ENCODE measurements around the gene ALKBH5.

ALKBH5 gene

DNA sequence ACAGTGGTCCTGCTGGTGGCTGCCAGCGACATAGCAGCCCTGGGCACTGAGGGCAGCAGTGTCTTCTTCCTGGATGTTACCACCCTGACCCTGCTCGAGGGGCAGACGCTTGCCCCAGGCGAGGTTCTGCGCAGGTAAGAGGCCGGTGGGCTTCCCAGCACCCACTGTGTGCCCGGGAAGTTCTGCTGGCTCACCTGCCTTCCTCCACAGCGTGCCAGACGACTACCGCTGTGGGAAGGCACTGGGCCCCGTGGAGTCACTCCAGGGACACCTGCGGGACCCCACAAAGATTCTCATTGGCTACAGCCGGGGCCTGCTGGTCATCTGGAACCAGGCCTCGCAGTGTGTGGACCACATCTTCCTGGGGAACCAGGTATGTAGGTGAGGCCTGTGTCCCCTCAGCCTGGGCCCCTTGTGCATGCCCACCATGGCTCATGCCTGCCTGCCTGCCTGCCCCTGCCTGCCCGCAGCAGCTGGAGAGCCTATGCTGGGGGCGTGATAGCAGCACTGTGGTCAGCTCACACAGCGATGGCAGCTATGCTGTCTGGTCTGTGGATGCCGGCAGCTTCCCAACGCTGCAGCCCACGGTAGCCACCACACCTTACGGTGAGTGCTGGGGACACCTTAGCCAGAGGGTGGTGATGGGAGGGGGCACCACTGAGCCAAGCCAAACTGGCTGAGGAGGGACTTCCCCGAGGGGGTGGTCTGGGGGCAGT is 50.3 kb downstream of the ALKBH5 start:
- Histone ChIP-seq H3K4me2 (ENCODE audit: low read length) (no peak overlapping the region), H3K9me2 (replicated peaks; ENCODE audit: control insufficient read depth, low read length) (no peaks in the 10 kb centered on the region), H3K4me1 (ENCODE audit: control insufficient read depth, low read length) (no peaks in the 10 kb centered on the region), H3F3A (ENCODE audit: control insufficient read depth, insufficient read depth) (no peaks in the 10 kb centered on the region), H3K27ac (ENCODE audit: low read depth, low read length) (no peak overlapping the region), H3K9me3 (ENCODE audit: control insufficient read depth, insufficient read depth, low read length) (no peaks in the 10 kb centered on the region), H3K4me3 (ENCODE audit: low read length) (no peak overlapping the region), H3K79me2 (ENCODE audit: control insufficient read depth, low read length) (no peaks in the 10 kb centered on the region), H3K36me3 (ENCODE audit: control insufficient read depth, low read length) (no peaks in the 10 kb centered on the region; the same call in 1 of the 2 replicates), H3K27me3 (ENCODE audit: control insufficient read depth, low read length) (no peaks in the 10 kb centered on the region), H4K20me1 (ENCODE audit: control insufficient read depth, insufficient read depth, low read depth, low read length) (no peaks in the 10 kb centered on the region)
- no peak for TF ChIP-seq EZH2phosphoT487 (IDR thresholded peaks at IDR 0.05; ENCODE audit: borderline replicate concordance, low read length)
- TF ChIP-seq, protein P1, sequence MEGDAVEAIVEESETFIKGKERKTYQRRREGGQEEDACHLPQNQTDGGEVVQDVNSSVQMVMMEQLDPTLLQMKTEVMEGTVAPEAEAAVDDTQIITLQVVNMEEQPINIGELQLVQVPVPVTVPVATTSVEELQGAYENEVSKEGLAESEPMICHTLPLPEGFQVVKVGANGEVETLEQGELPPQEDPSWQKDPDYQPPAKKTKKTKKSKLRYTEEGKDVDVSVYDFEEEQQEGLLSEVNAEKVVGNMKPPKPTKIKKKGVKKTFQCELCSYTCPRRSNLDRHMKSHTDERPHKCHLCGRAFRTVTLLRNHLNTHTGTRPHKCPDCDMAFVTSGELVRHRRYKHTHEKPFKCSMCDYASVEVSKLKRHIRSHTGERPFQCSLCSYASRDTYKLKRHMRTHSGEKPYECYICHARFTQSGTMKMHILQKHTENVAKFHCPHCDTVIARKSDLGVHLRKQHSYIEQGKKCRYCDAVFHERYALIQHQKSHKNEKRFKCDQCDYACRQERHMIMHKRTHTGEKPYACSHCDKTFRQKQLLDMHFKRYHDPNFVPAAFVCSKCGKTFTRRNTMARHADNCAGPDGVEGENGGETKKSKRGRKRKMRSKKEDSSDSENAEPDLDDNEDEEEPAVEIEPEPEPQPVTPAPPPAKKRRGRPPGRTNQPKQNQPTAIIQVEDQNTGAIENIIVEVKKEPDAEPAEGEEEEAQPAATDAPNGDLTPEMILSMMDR (IDR thresholded peaks at IDR 0.05; ENCODE audit: low read depth, low read length, poor library complexity, severe bottlenecking) = no peak

DNA sequence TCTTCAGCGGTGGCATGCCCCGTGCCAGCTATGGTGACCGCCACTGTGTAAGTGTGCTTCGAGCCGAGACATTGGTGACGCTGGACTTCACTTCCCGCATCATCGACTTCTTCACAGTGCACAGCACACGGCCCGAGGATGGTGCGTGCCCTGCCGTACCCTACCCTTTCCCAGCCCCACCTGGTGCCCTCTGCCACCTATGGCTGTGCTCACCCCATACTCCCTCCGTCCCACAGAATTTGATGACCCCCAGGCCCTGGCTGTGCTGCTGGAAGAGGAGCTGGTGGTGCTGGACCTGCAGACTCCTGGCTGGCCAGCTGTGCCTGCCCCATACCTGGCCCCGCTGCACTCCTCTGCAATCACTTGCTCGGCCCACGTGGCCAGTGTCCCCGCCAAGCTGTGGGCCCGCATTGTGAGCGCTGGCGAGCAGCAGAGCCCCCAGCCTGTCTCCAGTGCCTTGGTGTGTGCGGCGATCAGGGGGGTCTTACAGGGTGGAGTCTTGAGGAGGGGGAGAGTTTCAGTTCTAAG is 51.3 kb downstream of the ALKBH5 start:
- Histone ChIP-seq H3K4me3 (ENCODE audit: low read length) (no peak overlapping the region), H4K20me1 (ENCODE audit: control insufficient read depth, insufficient read depth, low read depth, low read length) (no peaks in the 10 kb centered on the region), H3K9me2 (replicated peaks; ENCODE audit: control insufficient read depth, low read length) (no peaks in the 10 kb centered on the region), H3K36me3 (ENCODE audit: control insufficient read depth, low read length) (no peaks in the 10 kb centered on the region; the same call in 1 of the 2 replicates), H3K27me3 (ENCODE audit: control insufficient read depth, low read length) (no peaks in the 10 kb centered on the region), H3K9me3 (ENCODE audit: control insufficient read depth, insufficient read depth, low read length) (no peaks in the 10 kb centered on the region), H3K4me2 (ENCODE audit: low read length) (no peak overlapping the region), H3F3A (ENCODE audit: control insufficient read depth, insufficient read depth) (no peaks in the 10 kb centered on the region), H3K4me1 (ENCODE audit: control insufficient read depth, low read length) (no peaks in the 10 kb centered on the region), H3K79me2 (ENCODE audit: control insufficient read depth, low read length) (no peaks in the 10 kb centered on the region), H3K27ac (ENCODE audit: low read depth, low read length) (no peak overlapping the region)
- no peak for TF ChIP-seq EZH2phosphoT487 (IDR thresholded peaks at IDR 0.05; ENCODE audit: borderline replicate concordance, low read length)

DNA sequence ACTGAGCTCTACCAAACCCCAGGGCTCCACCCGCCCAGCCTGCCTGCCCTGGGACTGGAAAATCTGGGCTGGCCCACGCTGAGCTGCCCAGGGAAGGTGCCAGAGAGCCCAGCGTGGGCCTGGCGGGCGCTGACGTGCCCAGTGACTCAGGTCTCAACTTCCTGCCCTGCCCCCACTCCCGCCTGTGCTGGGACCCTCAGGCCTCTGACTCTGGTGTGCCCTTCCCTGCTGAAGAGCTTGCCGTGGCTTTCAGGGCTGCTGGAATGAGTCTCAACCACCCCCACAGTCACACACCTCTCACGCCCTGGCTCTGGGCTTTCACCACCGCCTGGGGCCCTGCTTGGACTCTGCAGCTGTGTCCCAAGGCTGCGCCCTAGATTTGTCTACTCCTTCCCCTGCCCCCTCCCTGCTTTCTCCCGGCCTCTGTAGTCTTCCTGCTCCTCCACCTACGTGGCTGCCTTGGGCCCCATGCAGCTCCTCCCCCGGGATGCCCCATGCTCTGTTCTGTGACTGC is 52.2 kb downstream of the ALKBH5 start:
- no peaks in the 10 kb centered on the region for H3K4me1 ChIP-seq (ENCODE audit: control insufficient read depth, low read length)
- H3K27me3 ChIP-seq (ENCODE audit: control insufficient read depth, low read length) = no peaks in the 10 kb centered on the region
- no peaks in the 10 kb centered on the region for H4K20me1 ChIP-seq (ENCODE audit: control insufficient read depth, insufficient read depth, low read depth, low read length)
- H3K9me2 ChIP-seq (replicated peaks; ENCODE audit: control insufficient read depth, low read length) = no peaks in the 10 kb centered on the region
- no peak overlapping the region for H3K27ac ChIP-seq (ENCODE audit: low read depth, low read length)
- H3K4me2 ChIP-seq (ENCODE audit: low read length) = no peak overlapping the region
- no peaks in the 10 kb centered on the region for H3F3A ChIP-seq (ENCODE audit: control insufficient read depth, insufficient read depth)
- H3K9me3 ChIP-seq (ENCODE audit: control insufficient read depth, insufficient read depth, low read length) = no peaks in the 10 kb centered on the region
- TF ChIP-seq, protein P1 (IDR thresholded peaks at IDR 0.05; ENCODE audit: low read depth, low read length, poor library complexity, severe bottlenecking) = no peak
- TF ChIP-seq EZH2phosphoT487 (IDR thresholded peaks at IDR 0.05; ENCODE audit: borderline replicate concordance, low read length) = no peak
- no peaks in the 10 kb centered on the region for H3K79me2 ChIP-seq (ENCODE audit: control insufficient read depth, low read length)
- no peaks in the 10 kb centered on the region; the same call in 1 of the 2 replicates for H3K36me3 ChIP-seq (ENCODE audit: control insufficient read depth, low read length)
- no peak overlapping the region for H3K4me3 ChIP-seq (ENCODE audit: low read length)

DNA sequence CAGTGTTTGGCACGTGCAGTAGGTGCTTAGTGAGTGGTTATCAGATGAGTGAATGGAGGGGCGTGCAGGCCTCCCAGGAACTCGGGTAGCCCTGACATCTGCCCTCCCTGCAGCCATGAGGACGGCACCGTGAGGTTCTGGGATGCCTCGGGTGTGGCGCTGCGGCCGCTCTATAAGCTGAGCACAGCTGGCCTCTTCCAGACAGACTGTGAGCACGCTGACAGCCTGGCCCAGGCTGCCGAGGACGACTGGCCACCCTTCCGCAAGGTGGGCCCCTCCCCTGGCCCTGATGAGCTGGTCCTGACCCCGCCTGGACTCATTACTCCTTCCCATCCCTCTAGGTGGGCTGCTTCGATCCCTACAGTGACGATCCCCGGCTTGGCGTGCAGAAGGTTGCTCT is 52.9 kb downstream of the ALKBH5 start:
- no peak overlapping the region for H3K27ac ChIP-seq (ENCODE audit: low read depth, low read length)
- H3K27me3 ChIP-seq (ENCODE audit: control insufficient read depth, low read length) = no peaks in the 10 kb centered on the region
- H3K4me1 ChIP-seq (ENCODE audit: control insufficient read depth, low read length) = no peaks in the 10 kb centered on the region
- H3K9me2 ChIP-seq (replicated peaks; ENCODE audit: control insufficient read depth, low read length) = no peaks in the 10 kb centered on the region
- H3K9me3 ChIP-seq (ENCODE audit: control insufficient read depth, insufficient read depth, low read length) = no peaks in the 10 kb centered on the region
- H3F3A ChIP-seq (ENCODE audit: control insufficient read depth, insufficient read depth) = no peaks in the 10 kb centered on the region
- H3K4me2 ChIP-seq (ENCODE audit: low read length) = no peak overlapping the region
- no peak overlapping the region for H3K4me3 ChIP-seq (ENCODE audit: low read length)
- H4K20me1 ChIP-seq (ENCODE audit: control insufficient read depth, insufficient read depth, low read depth, low read length) = no peaks in the 10 kb centered on the region
- H3K36me3 ChIP-seq (ENCODE audit: control insufficient read depth, low read length) = no peaks in the 10 kb centered on the region; the same call in 1 of the 2 replicates
- no peak for TF ChIP-seq EZH2phosphoT487 (IDR thresholded peaks at IDR 0.05; ENCODE audit: borderline replicate concordance, low read length)
- TF ChIP-seq, protein P1 (IDR thresholded peaks at IDR 0.05; ENCODE audit: low read depth, low read length, poor library complexity, severe bottlenecking) = no peak
- no peaks in the 10 kb centered on the region for H3K79me2 ChIP-seq (ENCODE audit: control insufficient read depth, low read length)
